ENCODE measurements around the gene CCNA2.

GRCh38 chr4:121824950-121825349 lies 1.3 kb upstream of the CCNA2 start:
- TF ChIP-seq CEBPB (IDR thresholded peaks at IDR 0.05) (no peak), KDM1A (IDR thresholded peaks at IDR 0.05; ENCODE audit: low read depth) (no peak), CTCF (IDR thresholded peaks at IDR 0.05) (no peak), POLR2AphosphoS2 (conservative IDR thresholded peaks at IDR 0.05; ENCODE audit: low read length) (no peak), BHLHE40 (IDR thresholded peaks at IDR 0.05; ENCODE audit: low read depth, low read length) (no peak), USF2 (IDR thresholded peaks at IDR 0.05) (no peak), PHF8 (IDR thresholded peaks at IDR 0.05; ENCODE audit: borderline replicate concordance, low read depth) (no peak), MAFK (IDR thresholded peaks at IDR 0.05; ENCODE audit: partially characterized antibody) (no peak), POLR2A (IDR thresholded peaks at IDR 0.05; ENCODE audit: low read length) (no peak)

All from A549 (cell line).